NOMO-1 treated with dmso at 0.1 percent for 144 hours (cell line): ENCODE data around the gene KIF16B.
"Not testable (repeated sequence)": the region's sequence is repeated elsewhere in the genome, so short reads cannot be mapped to it uniquely, and the experiment has no call there.

ENCODE experiments used
- DNase-seq: peaks from one replicate; lab custom pipeline; 2025; ENCODE audit not compliant: unreplicated experiment; lab: John Stamatoyannopoulos, UW

The KIF16B gene

DNA sequence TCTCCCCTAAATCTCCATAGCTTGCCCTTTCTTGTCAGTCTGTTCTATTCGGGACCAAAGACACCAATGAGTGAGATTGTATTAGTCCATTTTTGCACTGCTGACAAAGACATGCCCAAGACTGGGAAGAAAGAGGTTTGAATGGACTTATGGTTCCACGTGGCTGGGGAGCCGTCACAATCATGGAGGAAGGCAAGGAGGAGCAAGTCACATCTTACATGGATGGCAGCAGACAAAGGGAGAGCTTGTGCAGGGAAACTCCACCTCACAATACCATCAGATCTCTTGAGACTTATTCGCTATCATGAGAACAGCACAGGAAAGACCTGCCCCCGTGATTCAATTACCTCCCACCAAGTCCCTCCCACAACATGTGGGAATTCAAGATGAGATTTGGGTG, 133.7 kb downstream of the KIF16B start:
- DNase-seq = not testable (repeated sequence)

DNA sequence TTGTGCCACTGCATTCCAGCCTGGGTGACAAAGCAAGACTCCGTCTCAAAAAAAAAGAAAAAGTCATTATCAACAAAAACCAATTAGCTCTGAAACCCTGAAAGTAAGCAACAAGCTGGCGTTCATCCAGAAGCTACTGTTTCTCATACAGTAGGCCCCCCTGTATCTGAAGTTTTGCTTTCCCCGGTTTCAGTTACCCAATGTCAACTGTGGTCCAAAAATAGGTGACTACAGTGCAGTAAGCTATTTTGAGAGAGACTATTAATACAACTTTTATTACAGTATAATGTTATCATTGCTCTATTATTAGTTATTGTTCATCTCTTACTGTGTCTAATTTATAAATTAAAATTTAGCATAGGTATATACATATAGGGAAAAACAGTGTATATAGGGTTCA, 135.1 kb downstream of the KIF16B start:
- no peak for DNase-seq

DNA sequence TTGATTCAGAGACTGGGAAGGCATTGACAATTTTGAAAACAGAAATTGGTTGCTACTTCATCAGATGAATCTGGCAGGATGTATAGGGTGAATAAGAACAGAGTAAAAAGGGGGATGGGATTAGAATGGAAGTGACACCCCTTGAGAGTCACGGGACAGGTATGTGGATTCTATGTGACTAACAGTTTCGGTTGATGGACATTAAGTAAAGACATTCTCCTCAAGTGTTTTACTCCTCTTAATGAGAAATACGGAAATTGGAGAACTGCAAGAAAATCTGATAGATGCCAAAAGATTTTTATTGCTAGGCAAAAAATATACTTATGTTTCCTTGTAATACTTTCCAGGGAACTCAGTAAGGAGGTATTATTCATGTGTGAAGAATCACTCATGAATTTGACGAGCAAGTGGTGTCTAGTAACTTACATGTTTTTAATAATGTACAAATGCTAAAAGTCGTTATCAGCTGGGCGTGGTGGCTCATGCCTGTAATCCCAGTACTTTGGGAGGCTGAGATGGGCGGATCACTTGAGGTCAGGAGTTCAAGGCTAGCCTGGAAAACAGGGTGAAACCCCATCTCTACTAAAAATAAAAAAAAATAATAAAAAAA, 135.8 kb downstream of the KIF16B start:
- no peak for DNase-seq

DNA sequence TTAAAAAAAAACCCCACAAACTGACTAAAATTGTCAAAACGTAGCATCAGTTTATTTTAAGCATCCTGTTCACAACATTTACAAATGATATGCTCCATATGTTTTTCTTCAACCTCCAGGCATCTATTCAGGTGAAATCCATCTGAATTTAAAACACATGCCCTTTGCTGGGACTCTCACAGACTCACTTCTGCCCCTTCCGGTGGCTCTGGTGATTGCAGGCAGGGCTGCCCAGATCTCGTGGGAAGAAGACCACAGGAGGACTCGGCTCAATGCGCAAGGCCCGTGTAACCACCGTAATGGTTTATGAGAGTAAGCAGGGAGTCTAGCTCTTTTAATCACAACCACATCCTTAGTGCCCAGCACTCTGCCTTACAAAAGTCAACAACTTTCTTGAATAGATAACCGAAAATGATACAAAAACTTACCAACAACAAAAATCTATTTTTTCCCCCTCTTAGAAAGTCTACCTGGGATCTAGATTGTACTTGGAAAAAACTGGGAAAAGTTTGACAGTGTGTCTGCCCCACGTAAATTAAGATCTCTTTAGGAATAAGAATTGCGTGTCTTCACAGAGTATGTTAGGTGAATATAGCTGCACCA, 139.1 kb downstream of the KIF16B start:
- DNase-seq = peak; percentile 7

DNA sequence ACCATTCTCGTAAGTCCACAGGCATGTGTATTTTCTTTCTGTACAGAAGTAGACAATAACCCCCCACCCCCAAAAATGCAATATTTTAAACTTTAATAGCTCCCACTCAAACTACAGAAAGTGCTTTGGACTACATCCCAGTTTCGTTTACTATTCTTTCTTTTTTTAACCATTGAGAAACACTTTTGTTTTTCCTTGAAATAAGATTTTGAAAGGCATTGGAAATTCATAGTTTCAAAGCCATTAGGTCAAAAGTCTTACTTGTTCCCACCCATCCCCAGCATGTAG, 140.0 kb downstream of the KIF16B start:
- DNase-seq = no peak

DNA sequence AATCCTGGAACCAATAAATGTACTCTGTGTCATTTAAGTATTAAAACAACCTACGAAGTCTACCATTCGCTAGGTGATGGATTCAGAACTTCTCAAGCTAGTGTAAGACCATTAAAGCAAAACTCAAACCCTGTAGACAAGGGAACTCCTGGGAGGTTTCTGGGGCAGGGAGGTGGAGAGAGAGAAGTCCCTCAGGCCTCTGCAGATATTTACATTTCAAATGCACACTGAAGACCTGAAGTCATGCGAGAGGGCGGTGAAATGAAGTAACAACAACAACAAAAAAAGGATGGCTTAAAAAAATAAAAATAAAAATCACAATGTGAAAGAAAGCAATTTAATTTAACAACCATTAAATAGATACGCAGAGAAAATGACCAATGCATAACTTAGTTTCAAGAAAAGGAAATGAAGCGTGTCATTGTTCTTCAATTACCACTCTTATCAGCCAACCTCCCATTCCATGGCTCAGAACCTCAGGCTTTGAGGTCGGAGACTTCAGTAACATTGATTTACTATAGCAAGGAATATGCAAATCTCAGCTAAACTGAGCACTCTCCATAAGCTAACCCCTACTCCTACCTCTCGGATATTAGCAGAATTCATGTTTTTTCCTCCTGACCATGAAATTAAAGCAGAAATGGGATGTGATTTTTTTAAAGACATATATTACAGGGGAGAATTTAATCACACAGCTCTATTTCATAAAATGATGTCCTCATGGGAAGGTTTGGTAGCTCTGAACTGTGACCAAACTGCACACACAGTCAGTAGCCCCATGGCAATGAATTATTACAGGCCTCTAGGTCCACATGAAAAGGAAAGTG, 140.6 kb downstream of the KIF16B start:
- no peak for DNase-seq

DNA sequence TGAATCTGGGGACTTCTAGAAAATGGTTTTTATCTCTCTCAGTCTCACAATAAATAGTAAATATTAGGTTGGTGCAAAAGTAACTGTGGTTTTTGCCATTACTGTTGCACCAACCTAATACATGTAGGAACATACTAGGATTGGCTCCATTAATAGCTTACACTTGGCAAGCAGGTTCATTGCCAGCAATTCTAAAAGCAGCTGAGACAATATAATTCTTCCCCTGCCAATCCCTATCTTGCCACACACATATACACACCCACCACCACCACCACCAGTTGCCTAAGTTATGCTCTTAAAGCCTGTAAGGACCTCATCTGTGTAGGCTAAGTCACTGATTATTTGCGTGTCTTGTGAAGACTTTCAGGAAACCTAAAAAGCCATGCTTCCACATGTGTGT, 145.1 kb downstream of the KIF16B start:
- DNase-seq = no peak

DNA sequence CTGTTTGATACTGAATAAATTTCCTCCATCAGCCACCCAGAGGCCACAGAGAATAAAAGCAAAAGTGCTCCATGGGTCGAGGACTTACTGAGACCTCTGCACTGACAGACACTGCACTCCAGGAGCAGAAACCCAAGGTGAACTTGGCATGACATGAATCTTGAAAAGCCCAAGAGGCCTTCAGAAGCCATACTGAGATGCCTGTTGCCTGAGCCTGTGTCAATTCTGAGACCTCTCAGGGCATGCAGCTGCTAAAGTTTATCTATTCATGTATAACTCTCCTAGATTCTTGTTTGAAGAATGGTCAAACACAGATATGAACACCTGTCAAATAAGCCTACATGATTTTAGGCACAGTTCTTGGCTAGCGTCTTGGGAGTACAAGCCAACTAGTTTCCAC, 145.7 kb downstream of the KIF16B start:
- DNase-seq = no peak

DNA sequence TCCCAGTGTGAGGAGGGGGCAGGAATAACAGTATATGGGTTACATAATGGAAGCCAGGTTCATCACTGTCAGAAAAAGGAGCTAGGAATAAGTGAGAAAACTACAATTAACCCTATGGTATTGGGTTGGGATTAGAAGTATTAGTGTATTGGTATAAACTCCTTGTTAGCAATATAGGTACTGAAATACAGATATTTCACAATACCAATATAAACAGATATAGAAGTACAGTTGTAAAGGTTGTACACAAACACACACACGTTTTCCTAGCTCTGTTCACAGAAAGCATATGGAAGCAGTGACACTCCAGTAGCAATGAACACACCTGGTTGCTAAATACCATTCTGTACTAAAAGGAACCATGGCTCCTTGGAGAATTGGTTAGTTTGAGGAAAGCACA, 148.5 kb downstream of the KIF16B start:
- no peak for DNase-seq

DNA sequence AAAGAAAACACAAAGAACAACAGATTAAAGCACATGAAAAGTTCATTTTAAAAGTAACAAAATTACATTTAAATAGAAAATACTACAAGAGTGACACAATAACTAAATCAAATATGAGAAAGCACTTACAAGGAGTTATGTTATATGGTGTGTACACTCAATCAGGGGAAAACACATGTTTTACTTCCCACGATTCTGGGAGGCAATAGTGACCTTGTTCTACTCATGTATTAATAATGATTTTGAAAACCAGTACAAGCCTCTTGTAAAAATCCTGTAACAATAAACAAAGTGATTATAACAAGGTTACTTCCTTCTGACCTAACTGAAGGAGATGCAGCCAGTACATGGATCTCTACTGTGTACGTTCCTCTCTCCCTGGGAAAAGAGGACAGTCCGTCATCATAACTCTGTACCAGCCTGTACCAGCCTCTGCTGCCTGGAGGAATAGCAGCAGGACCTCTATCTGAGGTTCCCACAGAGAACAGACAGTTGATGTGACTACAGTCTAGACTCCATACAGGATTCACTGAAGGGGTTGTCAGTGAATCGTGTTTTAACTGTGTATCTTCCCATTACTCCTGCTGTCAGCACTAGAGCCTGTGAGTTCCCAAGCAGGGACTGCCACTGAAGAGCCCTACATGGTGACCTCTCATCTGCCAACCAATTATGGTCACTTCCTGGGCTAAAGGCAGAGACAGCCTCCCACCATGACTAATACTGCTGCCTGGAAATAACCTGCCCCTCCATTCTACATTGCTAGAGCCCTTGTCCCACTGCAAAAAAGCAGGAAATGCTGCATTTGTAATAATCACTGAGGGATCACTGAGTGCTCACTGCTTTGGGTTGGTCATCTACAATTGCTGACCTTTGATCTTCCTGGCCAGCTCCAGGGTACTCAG, 149.7 kb downstream of the KIF16B start:
- no peak for DNase-seq

DNA sequence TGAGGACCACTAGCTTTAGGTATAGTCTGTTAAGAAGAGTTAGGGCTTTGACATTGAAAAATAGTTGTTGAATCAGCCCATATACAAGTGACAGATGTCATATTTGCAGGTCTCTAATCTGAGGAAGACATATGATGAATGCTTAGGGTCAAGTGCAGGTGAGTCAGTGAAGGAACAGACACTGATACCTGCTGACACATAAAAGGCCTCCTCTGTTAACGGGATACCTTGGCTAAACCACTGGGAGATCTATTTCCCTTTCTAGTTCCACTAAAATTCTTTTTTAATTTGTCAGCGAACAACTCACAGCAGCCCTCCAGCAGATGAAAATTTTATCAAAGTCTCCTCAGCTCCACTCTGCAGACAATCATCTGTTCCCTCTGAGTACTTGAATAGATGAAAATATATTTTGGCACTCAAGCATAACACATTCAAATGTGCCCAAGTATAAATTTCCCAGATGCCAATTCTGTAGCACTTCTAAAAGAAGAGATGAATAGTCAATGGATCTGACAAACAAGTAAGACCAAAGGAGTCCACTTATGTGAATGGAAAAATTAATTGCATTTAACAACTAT, 154.0 kb downstream of the KIF16B start:
- DNase-seq = no peak

DNA sequence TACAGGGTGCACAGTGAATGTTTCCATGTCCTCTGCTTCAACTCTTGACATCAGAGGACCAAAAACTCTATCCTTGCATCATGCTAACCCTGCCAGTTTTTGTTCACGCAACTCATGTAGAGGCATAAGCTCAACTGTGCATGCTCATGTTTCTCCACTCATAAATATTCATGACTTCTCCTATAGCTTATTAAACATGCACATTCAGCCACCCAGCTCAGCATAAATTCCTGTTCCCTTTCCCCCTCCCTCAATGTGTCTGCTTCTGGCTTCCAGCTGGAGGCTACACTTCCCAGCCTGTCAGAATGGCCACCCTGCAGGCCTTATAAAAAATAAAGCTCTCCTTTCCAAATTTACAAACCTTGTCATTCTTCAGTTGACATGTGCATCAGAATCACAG, 154.6 kb downstream of the KIF16B start:
- DNase-seq = no peak

DNA sequence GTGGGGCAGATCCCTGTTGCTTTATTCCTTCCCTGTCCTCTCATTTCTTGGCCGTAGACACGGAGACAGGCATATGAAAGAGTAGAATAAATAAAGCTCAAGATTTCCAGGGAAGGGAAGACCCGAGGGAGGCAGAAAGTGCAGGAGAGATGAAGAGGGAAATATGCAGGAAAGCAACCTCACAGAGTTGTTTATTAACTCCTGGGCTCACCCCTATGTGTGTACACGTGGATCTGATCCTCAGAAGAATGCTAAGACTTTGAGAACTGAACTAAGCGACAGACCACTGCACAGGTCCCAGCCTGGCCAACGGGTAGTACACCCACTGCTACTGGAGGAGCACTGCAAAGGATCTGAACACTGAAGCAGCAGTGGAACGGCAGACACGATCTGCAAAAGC, 156.2 kb downstream of the KIF16B start:
- no peak for DNase-seq

DNA sequence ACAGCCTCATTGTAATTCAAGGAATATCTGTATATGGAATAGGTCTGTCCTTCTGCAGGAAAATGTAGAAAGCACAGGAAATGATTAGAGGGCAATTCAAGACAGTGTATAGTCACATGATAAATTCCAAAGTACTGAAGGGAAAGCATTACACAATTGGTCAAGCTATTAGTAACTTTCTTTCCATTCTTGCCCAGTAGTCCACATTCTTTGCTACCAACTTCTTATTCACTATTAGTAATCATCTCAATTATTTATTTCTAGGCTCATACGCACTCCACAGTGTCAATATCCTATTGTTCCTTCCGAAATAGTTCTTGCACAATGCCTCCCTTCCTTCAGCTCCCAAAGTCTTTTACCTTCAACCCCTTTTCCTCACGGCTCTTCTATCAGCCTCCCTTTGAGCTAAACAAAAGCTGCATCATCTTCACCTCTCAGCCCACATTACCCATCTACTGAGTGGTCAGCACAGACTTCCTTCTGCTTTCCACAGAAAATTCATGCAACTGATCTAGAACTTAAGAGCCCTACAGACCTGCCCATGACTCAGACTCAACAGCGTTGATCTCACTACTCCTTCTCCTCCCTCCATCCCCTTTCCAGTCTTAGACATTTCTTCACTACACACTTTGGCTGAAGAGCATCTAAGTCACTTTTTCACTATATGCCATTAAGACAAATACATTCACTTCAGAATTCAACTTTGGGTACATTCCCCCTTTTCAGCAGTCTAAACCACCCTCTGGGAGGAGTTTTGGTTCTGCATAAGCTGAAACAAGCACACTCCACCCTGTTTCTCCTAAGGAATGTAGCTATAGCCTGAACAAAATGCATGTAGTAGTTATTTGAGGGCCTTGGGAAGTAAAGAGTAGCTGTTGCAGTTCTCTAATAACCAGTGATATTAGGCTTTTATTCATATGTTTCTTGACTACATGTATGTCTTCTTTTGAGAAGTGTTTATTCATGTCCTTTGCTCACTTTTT, 157.9 kb downstream of the KIF16B start:
- DNase-seq = peak; percentile 30

DNA sequence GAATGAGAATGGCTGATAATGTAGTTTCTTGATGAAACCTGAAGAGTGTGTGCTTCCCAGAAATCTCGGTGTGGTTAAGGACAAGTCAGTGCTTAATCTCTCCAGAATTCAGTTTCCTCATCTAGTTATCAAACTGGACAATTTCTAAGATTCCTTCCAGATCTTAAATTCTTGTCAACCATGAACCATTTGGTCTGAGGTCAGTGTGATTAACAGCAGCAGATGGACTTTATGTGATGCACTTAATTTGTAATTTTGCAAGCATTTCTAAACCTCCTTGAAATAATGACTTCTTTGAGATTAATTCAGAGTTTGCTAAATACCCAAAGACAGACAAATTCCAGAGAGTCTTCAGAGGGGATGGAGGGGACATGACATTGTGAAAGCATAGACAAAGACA, 160.3 kb downstream of the KIF16B start:
- DNase-seq = no peak

DNA sequence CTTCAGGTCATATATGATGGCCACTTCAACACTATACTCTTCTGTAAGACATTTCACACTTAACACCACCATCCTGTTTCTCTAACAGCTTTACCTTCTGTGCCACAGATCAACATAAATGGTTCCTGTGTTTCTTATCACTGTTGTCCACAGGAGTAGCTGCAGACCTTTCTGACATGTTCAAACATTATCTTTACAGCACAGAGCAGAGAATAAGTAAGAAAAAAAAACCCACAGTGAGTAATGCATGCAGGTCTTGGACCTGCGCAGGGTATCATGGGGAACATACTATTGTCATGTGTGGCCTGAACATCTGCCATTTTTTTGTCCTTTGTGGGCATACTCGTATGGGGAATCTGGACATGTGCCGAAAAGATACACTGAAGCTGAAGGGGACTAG, 161.9 kb downstream of the KIF16B start:
- DNase-seq = no peak

DNA sequence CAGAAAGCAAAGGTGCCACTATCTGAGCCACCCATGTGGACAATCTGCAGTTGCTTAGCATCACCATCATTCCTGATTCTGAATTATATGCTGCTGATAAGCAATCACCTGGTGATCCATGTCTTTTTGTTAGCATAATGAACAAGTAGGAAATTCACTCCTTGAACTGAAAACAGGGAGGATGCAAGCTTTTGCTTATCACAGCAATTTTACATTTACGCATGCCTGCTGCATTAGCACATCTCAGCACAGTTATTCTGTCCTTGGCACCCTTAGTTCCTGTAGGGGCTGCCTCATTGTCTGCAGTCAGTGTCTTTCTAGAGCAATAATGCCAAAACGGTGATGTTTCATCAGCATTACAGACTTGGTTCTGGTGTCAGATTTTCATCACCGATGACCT, 162.6 kb downstream of the KIF16B start:
- no peak for DNase-seq

DNA sequence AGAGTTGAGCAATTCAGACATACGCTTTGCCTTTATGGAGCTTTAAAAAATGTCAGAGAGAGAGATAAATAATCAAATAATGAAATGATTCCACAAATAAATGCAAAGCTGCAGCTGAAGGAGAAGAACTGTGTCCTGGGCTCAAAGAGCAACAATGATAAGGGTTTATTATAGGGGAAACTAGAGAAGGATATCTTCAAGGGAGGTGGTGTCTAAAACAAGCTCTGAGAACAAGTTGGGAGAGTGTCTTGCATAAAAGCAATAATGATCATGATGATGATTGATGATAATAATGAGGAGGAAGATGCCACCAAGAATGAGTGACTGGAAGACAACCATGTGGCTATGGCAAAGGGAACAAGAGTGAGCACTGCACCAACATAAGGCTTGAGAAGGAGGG, 164.3 kb downstream of the KIF16B start:
- no peak for DNase-seq

DNA sequence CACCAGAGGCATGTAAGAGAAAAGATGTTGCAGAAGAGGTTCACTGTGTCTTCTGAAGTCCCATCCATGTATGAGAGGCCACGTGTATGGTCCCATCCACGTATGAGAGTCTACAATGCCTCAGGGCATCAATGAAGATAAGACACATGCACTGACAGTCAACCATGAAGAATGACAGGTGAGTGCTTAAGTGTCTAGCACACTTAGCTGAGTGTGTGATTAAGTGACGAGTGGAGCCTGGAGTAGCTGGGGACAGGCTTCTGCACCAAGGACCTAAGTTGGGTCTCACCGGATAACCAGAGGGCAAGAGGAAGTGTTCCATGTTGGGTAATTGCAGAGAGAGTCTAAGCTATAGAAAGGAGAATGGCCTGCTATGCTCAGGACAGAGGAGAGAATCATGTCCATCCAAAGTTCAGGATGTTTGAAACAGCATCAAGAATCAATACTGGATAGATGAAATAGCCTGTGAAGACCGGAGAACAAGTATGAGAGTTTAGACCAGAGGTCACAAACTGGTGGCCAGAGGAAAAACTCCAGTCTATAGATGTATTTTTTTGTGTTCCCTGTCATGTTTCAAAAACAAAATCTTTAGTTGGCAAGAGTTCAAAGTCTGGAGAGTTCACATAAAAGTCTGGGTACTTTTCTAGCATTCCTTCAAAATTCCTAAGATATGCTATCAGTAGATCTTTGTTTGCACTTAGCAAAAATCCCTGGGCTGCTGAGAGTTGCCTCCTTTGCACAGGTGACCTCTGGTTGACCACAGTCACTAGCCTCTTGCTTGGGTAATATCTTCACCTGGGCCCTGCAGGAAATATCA, 165.8 kb downstream of the KIF16B start:
- no peak for DNase-seq
